ENCODE results near the gene FRMD3.

The FRMD3 gene

DNA sequence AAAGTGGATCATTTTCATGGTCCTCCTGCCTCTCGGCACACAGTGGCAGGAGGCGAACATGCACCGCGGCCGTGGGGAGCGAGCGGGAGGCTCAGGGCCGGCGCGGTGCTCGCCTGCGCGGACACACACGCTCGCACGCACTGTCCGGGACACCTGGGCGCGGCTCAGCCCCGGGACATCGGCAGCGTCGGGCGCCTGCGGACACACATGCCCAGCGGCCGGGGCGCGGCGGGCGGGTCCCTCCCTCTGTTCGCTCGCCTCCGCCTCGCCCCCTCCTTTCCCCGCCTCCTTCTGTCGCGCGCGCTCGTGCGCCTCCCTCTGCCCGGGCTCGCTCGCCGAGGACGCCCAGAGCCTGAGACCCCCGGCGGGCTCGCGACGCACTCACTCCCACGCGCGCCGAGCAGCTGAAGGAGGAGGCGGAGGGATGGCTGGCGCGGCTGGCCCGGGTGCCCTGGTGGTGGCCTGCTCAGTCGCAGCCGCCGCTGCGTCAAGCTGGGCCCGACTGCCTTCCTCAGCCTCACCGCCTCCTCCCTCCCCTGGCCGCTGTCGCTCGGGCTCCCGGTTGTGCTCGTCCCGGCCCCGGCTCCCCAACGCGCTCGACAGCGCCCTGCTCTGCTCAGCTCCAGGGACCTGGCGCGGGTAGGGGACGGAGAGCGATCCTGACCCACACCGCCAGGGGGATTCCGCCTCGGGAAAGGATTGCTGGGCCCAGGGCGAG, at the start of gene FRMD3:
FRMD3 (minus strand) TSS at position 230 of the 718 bp plus-strand sequence; CDS start at position 60, 170 bp downstream.
- no peak for DNase-seq (ENCODE audit: low spot score)

DNA sequence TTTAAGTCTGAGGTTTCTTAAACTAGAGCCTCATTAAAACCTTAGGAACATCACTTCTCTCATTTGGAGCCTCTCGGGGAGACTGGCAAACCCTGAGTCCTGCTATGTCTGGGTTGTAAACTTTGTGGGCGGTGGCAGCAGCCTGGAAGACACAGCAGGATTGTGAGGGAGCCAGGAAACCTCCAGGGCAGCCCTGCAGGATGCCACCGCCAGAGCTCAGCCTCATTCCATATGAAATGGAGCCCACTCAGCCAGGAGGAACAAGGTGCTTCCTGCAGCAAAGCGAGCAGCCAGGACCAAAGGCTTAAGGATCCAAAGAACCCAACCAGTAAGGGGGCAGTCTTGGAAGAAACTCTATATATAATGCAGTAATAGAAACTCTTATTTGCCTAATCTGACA, 46.8 kb upstream of the FRMD3 start:
- no peak for DNase-seq (ENCODE audit: low spot score)

DNA sequence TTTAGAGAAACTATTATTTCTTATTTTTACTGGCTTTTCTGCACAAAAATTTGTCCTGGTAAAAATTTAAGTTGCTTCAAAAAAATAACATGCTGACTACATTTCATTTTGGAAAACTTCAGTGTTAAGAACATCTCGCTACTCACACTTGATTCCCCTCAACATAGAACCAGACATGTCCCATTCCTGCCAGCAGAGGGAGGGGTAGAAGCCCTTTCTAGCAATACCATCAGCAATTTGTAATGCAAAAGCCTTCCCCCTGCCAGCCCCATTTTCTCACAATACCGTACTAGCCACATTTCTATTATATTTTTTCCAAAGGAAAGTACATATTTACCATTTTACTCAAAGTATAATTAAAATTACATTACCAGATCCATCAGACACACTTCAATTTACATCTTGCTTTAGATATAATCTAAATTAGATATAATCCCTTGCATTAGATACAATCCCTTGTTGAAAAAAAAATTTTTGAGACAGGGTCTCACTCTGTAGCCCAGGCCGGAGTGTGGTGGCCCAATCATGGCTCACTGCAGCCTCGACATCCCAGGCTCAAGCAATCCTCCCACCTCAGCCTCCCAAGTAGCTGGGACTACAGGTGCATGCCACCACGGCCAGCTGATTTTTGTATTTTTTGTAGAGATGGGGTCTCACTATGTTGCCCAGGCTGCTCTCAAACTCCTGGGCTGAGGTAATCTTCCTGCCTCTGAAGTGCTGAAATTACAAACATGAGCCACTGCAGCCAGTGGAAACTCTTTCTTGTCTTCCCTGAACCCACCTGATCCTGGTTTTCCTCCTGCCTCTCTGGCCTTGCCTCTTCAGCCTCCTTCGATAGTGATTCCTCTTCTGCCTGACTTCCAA, 45.2 kb upstream of the FRMD3 start:
- peak; percentile 15 for DNase-seq (ENCODE audit: low spot score)

DNA sequence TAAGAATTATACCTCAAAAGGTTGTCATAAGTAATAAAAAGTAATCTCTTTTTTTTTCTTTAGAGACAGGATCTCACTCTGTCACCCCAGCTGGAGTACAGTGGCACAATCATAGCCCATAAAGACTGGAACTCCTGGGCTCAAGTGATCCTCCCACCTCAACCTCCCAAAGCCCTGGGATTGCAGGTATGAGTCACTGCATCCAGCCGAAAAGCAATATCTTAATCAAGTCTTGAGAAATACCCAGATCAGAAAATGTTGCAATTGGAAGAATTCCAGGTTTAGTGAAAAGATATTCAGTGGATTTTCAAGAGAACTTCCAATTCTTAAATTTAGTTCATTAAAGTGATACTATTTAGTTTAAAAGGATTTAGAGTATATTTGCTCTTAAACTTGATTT, 43.8 kb upstream of the FRMD3 start:
- no peak for DNase-seq (ENCODE audit: low spot score)

DNA sequence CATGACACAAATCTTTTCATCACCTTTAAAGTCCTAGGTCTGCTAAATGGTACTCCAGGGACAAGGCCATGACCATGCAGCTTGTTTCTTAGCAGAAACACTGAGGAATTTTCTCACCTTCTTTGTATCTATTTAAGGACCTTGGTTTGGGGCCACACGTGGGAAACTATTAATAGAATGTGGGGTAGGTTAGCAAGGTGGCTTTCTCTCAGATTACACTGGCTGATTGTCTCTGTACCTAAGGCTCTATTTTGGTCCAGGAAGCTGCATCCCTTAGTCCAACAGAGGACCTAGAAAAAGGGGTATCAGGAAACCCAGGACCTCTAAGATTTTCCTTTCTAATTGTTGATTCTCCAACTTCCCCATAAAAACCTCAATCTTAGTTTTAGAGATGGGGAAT, 36.3 kb upstream of the FRMD3 start:
- DNase-seq (ENCODE audit: low spot score), result no peak

DNA sequence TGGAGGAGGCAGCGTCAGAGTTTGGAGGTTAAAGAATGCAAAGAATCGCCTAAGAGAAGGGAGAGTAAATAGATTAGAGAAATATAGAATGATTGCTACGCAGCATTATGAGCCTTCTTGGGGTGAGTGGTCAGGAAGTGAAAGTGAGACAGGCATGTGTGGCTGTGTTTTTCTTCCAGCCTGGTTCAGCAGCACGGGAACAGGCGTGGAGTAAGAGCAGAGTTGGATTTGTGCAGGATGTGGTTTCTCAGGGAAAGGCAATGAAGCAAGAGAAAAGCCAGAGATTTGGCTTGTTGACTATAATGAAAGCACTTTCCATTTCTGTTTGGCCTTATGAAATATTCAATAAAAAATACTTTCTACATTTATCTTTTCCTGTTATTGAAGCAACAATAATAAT, 34.3 kb upstream of the FRMD3 start:
- no peak for DNase-seq (ENCODE audit: low spot score)

DNA sequence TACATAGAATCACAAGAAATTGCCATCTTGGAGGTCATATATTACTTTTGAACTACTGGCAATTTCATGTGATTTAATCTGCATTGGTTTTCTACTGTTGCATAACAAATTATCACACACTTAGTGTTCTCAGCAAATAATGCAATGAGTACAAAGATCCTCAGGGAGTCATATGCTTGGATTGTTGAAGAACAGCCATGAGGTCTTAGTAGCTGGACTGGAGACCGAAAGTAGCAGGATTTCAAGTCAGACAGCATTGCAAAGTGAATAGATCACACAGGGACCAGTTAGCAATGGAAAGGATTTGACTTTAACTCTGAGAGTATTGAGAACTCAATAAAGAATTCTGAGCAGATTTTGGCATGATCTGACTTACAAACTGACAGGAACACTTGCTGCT, 32.2 kb upstream of the FRMD3 start:
- no peak for DNase-seq (ENCODE audit: low spot score)

DNA sequence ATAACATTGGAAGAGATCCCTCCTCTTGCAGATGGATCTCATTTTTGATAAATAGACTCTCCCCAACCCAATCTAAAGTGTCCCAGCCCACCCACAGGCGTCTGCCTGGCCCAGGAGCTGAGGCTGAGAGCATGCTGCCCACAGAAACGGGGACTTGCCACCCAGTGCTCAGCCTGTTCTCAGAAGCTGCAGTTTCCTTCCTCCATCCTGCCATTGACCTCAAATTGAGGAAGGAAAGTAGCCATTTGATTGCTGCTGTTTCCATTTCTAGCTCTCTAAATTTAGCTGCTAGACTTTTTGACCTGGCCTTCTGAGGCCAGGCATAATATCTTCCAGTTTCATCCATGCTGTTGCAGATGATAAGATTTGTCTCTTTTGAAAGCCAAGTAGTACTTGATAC, 31.1 kb upstream of the FRMD3 start:
- DNase-seq (ENCODE audit: low spot score), result no peak

DNA sequence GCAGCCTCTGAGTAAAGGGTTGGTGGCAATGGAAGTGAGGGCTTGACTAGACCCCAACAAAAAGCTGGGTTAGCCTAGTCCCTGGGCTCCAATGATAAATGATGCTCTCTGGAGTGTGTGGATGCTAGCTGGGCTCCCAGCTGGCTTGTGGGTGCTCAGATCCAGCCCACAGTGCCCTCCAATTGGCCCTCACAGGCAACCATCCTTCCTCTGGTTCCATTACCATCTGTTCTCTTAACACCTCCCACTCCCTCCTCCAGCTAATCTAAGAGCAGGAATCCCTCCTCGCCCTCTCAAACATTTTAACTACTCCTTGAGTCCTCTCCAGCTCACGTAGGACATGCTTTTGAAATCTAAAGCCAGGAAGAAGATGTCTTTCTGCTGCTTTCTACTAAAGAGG, 25.2 kb upstream of the FRMD3 start:
- DNase-seq (ENCODE audit: low spot score), result no peak

DNA sequence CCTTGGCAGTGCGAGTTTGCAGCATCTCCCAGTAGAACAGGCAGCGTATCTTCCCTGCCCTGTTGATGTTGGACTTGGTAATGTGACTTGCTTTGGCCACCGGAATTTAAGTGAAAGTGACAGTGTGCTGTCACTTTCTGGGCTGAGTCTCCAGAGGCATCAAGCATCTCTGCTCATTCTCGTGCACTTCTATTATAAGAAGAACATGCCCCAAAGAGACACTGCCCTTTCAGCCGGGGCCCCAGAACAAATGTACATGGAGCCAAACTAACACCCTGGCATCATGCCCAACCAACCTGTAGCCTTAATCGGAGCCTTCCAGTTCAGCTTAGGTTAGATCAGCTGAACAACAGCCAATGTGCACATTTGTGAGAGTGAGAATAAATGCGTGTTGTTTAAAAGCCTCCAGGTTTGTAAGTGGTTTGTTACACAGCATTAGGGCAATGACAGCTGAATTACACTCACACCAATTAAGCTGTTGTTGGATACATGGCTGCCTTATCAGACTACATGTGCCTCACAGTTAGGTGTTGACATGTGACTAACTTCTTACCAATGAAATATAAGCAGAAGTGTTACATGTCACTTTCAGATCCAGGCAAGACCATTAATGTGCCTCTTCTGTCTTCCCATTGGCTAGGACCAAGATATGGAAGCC, 22.1 kb upstream of the FRMD3 start:
- no peak for DNase-seq (ENCODE audit: low spot score)

DNA sequence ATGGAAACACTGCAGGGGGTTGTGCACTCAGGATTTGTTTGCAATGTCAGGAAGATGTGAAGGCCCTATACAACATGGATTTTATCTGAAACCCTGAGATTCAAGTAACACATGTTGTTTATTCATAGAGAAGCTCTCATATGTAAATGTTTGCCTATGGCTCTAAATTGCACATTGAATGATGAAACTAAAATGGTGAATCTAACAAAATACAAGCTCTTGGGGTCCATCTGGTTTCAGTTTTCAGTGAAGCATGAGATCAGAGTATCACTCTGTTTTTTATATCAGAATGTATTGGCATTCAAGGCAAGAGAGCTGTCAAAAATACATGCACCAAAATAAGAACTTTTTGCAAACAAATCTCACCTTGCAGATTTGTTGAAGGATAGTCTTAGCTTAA, 19.6 kb upstream of the FRMD3 start:
- DNase-seq (ENCODE audit: low spot score), result no peak

DNA sequence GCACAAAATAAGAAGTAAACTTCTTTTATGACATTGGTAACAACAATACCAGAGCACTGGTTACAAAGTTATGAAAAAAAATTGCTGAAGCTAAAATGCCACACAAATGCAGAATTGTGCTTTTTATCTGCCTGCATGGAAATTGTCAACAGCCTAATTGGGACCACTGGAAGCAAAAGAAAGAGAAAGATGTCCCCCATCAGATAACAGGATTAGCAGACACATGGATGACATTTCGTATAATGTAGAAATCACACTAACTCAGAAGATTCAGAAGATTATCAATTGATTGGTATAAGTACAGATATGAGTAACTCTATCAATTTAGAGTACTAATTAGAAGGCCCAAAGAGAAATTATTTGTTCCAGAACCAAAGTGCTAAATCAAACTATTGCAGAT, 19.1 kb upstream of the FRMD3 start:
- DNase-seq (ENCODE audit: low spot score), result no peak

DNA sequence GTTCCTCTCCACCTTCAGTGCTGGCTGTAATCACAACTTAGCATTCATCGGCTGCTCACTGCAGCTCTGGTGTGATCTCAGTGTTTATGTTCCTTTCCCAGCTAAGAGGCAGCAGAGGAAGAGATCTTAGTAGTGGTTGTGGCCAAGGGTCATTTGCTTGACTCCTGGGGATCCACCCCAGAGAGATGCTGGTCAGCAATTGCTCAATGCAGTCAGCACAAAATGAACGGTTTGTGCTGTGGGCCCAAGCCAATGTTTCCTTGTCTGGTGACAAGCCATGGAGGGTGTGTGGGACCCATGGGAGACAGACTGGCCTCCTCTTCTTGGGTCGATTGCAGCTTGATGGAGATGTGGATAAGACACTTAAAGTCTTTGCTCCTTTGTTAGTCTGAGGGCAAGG, 16.1 kb upstream of the FRMD3 start:
- no peak for DNase-seq (ENCODE audit: low spot score)

DNA sequence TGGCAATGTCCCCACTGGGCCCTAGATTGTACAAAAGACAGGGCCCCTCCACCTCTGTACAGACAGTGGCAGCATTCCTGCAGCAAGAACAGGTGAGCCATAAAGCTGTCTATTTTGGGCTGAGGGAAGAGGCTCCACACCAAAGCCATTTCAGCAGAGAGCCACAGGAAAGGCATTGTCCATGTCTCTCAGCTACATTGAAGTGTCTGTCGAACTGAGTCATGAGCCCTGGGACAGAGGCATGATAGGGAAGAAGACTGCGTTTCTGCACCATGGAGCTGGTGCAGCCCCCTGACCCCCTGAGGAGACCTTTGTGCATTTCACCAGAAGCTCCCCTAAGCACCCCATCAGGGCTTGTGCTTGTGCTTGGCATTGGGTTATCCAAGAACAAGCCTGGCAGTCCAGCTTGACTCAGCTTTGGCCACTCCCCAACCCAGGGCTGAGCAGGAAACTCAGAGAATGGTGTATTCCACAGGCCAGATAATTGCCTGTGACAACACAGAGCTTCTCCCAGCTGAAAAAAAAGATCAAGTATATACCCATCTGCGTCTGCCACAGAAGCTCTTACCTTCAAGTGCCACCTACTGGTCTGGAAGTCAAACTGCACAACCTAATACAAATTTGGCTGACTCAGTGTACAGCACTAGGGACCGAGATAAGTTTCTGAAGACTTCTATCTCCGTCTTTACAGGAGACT, 5.9 kb upstream of the FRMD3 start:
- no peak for DNase-seq (ENCODE audit: low spot score)

DNA sequence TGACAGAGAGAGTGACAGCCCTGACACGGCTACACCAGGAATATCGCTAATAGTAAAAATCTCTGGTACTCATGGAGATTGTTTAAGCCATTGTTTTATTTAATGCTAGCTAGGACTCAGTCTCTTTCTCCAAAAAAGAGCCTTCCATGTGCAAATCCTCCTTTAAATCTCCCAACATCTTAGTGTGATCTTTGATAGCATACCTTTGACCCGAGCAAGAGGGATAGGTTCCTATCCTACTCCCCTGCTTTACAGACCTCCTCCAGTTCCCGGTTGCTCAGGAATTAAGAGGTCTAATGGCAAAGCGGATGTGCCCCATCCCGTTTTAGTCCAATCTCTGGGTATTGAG, 663 bp upstream of the FRMD3 start:
- no peak for DNase-seq (ENCODE audit: low spot score)

DNA sequence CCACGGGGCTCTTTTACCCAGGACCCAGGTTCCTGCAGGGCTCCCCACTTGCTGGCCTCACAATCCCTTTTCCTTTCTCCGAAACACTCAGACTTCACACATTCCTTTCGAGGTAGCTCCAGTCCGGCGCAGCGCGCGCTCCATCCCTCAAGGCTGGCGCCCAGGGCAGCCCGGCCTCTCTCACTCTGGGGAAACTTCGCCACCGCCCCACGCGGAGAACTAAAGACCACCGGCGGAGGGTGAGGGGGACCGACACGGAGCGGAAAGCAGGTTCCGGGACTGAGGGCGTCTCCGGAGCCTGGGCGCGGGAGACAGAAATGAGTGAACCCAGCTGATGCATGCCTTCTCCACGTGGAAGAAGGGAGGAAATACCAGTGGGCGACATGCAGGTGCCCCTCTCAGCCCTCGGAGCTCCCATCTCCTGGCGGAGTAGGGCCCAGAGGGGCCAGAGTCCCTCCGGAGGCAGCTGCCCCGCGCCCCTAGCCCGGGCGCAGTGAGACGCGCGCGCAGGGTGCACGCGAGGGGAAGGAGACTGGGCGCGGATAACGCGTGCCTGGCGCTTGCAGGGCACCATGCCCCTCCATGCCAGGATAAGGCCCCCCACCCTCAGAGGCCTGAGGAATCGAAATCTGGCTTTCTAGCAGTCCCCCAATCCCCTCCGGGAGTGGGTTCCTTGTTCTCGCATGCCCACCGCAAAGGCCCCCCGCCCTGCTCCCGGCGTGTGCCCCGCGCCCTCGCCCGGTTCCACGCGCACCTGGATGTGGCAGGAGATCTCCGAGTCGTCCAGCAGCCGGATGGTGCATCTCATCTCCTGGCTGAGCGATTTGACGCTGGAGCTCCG, 650 bp downstream of the FRMD3 start:
- no peak for DNase-seq (ENCODE audit: low spot score)

DNA sequence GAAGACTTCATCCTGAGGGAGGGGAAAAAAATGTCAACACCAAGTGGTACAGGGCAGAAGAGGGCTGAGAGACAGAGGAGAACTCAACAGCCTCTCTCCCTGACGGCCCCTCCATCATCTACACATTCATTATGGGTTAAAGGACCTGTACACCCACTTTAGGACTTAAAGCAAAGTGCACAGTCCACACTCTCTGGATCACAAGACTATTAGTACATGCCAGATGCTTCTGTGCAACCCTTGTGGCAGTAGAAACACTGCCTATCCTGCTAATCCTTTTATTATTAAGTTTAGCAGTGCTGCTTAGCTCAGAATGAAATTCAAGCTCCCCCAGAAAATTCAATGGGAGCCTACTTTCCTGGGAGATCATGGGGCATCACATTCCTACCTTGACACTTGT, 1.9 kb downstream of the FRMD3 start:
- no peak for DNase-seq (ENCODE audit: low spot score)

DNA sequence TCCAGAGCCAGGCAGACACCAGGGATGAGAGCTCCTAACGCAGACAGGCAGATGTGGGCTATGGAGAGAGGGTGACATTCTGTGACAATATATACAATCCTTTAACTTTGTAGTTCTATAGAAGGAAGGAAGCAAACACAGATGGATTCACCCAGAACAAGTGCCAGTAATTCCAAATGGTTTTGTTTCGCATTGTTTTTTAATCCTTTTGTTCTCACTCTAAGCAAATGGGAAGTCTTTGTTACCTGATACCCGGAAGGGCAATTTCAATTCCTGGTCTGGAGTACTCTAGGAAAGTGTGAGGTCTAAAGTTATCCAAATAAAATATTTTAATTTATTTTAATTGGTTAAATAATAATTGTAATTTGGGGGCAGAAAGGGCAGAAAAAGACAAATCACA, 2.5 kb downstream of the FRMD3 start:
- DNase-seq (ENCODE audit: low spot score), result no peak

DNA sequence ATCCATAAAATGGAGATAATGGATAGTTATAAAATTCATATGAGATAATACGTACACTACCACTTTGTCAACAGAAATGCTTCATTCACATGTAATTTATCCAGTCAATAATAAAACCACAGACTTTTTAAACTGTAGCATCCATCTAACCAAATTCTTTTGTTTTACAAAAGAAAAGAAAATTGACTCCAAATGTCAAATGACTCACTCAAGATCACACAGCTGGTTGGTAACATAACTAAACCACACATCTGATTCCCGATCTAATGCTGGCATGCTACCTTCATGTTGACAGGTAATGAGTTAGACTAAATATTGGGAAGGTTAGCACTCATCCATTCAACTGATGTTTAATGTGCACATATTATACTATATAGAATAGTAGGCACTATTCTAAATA, 4.9 kb downstream of the FRMD3 start:
- no peak for DNase-seq (ENCODE audit: low spot score)

DNA sequence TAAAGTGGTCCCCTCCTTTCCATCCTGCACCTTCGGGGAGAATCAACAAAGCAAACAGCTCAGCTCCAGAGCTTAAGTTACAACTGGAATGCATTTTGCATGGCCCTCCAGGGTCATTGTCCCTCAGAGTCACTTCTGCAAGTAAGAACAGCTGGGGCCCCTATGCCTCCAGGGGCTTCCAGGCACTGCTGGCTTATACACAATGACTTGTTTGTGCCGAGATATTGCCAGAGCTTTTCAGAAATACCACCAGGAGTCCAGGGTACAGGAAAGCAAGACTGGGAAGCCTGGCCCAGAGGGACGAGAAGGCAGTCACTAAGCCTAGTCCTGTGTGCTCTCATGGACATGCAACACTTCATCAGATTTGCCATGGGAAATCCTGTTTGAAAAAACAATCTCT, 11.3 kb downstream of the FRMD3 start:
- DNase-seq (ENCODE audit: low spot score), result no peak

DNA sequence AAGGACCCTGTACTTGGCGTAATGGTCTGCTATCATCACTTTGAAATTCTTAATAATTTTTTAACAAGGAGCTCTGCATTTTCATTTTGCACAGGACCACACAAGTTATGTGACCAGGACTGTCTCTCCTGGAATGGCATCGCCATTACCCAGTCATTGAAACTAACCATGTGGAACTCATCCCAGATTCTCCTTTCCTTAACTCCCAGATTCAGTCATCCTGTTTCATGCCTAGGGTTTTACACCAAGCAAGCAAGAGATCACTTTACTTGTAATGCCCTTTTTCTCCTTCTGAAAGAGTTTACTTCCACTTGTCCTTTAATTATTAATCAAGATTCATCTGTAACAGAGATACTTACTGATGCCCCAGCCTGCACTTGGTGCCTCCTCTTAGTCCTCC, 12.0 kb downstream of the FRMD3 start:
- no peak for DNase-seq (ENCODE audit: low spot score)

DNA sequence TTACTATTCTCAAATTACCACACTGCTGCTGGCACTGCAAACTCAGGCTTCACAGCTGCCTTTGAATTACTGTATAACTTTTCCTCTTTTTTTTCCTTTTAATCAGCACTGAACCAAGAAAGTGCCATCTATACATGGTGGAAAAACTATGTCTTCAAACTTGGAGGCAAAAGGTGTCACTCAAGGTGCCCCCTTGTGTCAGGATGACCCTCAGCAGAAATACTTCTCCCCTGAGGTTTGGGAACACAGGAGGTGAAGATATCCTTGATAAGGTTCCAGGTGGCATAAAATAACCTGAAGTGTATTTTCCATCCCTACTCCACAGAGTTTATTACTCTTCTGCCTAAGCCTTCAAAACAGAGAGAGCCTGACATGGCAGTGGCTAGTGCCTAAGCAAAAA, 14.5 kb downstream of the FRMD3 start:
- DNase-seq (ENCODE audit: low spot score), result no peak
